ENCODE results near the gene ATOSB. TPM values are rescaled to one million over a fixed set of nuclear protein-coding genes. Genes with fewer than 3 reads are reported as not detected.

The ATOSB gene
- total and polyA plus RNA-seq, 9 of the 15 experiments (the other 6 are each of a cell fraction or from before 2014, with no cell fraction given), result 0.45 to 8.0 (median 4.2) TPM

DNA sequence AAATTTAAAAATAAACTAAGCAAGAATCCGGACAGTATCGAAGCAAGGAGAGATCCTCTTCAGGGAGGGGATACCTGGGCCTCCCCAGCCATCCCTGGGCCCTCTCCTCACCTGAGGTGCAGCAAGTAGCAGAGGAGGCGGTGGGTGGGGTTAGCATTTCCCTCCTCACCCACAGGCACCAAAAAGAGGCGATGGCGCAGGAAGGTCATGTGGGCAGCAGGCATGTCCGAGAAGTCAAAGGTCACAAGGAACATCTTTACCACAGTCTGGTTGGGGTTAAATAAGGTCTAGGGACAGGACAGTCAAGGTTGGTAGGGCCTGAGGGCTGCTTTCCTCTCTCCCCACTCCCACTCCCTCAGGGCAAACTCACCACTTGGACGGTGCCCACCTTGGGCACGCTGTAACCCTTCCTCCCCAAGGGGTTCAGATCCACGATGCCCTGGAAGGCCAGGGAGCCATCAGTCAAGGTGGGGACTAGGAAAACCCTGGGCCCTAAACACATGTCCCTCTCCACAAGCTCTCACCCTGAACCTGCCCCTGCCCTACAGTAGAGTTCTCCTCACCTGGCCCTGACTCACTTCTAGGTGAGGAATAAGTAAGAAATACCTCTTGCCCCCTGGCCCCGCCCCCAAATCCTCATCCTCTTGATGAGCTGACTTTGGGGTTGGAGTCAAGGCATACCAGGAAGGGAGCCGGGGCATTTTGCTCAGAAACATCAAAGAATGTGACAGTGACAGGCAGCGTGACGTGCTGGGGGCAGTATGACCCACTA lies 9.9 kb downstream of the ATOSB start:
- Histone ChIP-seq H3K36me3 (ENCODE audit: control insufficient read depth, insufficient read depth, low read length) (peaks cover 42% of the 10 kb centered on the region; the same call in 2 of the 3 replicates), H3K9me1 (ENCODE audit: control insufficient read depth, insufficient read depth, low read length) (no peaks in the 10 kb centered on the region), H3K27me3 (ENCODE audit: control insufficient read depth in 2 of 2, insufficient read depth in 2 of 2, low read length in 2 of 2) (no peaks in the 10 kb centered on the region), H3K4me1 (replicated peaks in 1 of 2; ENCODE audit: control insufficient read depth in 2 of 2, insufficient read depth in 2 of 2, low read length in 2 of 2) (peaks cover 38 to 41% of the 10 kb centered on the region in 2 experiments), H4K20me1 (replicated peaks; ENCODE audit: control insufficient read depth, insufficient read depth, low read length) (no peaks in the 10 kb centered on the region), H3K9me3 (replicated peaks; ENCODE audit: control insufficient read depth, insufficient read depth, low read depth, low read length) (no peaks in the 10 kb centered on the region), H3K4me3 (no peak overlapping the region), H3K9ac (ENCODE audit: insufficient read depth in 1 of 2, low read depth in 2 of 2, low read length in 2 of 2) (no peak overlapping the region), H3K4me2 (ENCODE audit: insufficient read depth, low read length) (no peak overlapping the region), H2AFZ (ENCODE audit: low read depth, low read length) (no peak overlapping the region), H3K27ac (ENCODE audit: extremely low read depth, low read depth, low read length) (no peak overlapping the region), H3K79me2 (ENCODE audit: control insufficient read depth, insufficient read depth, low read length) (peaks cover 38% of the 10 kb centered on the region)
- no TSS peak for BruUV-seq (replicated peaks)
- intact Hi-C loops (cut with micrococcal nuclease), result no loop called here
- no peak for DNase-seq (ENCODE audit: extremely low read depth in 1 of 4, low spot score in 3 of 4)
- in situ Hi-C loops (cut with MboI), result no loop called here
- ChIA-PET CTCF (ENCODE audit: low intra/inter-chr PET ratio) (no interaction called here), POLR2A (no interaction called here)
- ATAC-seq, result no peak
- WGBS (ENCODE audit: insufficient coverage, low coverage, missing lambda C conversion rate), result 92% methylated on average over 7 of the region's 13 CpGs
- TF ChIP-seq, protein P1, sequence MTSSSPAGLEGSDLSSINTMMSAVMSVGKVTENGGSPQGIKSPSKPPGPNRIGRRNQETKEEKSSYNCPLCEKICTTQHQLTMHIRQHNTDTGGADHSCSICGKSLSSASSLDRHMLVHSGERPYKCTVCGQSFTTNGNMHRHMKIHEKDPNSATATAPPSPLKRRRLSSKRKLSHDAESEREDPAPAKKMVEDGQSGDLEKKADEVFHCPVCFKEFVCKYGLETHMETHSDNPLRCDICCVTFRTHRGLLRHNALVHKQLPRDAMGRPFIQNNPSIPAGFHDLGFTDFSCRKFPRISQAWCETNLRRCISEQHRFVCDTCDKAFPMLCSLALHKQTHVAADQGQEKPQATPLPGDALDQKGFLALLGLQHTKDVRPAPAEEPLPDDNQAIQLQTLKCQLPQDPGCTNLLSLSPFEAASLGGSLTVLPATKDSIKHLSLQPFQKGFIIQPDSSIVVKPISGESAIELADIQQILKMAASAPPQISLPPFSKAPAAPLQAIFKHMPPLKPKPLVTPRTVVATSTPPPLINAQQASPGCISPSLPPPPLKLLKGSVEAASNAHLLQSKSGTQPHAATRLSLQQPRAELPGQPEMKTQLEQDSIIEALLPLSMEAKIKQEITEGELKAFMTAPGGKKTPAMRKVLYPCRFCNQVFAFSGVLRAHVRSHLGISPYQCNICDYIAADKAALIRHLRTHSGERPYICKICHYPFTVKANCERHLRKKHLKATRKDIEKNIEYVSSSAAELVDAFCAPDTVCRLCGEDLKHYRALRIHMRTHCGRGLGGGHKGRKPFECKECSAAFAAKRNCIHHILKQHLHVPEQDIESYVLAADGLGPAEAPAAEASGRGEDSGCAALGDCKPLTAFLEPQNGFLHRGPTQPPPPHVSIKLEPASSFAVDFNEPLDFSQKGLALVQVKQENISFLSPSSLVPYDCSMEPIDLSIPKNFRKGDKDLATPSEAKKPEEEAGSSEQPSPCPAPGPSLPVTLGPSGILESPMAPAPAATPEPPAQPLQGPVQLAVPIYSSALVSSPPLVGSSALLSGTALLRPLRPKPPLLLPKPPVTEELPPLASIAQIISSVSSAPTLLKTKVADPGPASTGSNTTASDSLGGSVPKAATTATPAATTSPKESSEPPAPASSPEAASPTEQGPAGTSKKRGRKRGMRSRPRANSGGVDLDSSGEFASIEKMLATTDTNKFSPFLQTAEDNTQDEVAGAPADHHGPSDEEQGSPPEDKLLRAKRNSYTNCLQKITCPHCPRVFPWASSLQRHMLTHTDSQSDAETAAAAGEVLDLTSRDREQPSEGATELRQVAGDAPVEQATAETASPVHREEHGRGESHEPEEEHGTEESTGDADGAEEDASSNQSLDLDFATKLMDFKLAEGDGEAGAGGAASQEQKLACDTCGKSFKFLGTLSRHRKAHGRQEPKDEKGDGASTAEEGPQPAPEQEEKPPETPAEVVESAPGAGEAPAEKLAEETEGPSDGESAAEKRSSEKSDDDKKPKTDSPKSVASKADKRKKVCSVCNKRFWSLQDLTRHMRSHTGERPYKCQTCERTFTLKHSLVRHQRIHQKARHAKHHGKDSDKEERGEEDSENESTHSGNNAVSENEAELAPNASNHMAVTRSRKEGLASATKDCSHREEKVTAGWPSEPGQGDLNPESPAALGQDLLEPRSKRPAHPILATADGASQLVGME (CRISPR knock-in tag; IDR thresholded peaks at IDR 0.05), result no peak
- TF ChIP-seq CSDE1 (IDR thresholded peaks at IDR 0.05), result no peak
- TF ChIP-seq FUS (optimal IDR thresholded peaks at IDR 0.05; ENCODE audit: low read depth, low read length), result no peak
- TF ChIP-seq, protein P2, sequence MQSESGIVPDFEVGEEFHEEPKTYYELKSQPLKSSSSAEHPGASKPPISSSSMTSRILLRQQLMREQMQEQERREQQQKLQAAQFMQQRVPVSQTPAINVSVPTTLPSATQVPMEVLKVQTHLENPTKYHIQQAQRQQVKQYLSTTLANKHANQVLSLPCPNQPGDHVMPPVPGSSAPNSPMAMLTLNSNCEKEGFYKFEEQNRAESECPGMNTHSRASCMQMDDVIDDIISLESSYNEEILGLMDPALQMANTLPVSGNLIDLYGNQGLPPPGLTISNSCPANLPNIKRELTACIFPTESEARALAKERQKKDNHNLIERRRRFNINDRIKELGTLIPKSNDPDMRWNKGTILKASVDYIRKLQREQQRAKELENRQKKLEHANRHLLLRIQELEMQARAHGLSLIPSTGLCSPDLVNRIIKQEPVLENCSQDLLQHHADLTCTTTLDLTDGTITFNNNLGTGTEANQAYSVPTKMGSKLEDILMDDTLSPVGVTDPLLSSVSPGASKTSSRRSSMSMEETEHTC (IDR thresholded peaks at IDR 0.05), result no peak
- TF ChIP-seq NBN (IDR thresholded peaks at IDR 0.05; ENCODE audit: low read depth), result no peak
- no peak for TF ChIP-seq NCOA2 (IDR thresholded peaks at IDR 0.05; ENCODE audit: partially characterized antibody in 2 of 2)
- TF ChIP-seq, protein P3, sequence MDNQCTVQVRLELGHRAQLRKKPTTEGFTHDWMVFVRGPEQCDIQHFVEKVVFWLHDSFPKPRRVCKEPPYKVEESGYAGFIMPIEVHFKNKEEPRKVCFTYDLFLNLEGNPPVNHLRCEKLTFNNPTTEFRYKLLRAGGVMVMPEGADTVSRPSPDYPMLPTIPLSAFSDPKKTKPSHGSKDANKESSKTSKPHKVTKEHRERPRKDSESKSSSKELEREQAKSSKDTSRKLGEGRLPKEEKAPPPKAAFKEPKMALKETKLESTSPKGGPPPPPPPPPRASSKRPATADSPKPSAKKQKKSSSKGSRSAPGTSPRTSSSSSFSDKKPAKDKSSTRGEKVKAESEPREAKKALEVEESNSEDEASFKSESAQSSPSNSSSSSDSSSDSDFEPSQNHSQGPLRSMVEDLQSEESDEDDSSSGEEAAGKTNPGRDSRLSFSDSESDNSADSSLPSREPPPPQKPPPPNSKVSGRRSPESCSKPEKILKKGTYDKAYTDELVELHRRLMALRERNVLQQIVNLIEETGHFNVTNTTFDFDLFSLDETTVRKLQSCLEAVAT (IDR thresholded peaks at IDR 0.05), result no peak
- FAIRE-seq, result no peak
